ENCODE results near the gene RHO.

RHO gene

DNA sequence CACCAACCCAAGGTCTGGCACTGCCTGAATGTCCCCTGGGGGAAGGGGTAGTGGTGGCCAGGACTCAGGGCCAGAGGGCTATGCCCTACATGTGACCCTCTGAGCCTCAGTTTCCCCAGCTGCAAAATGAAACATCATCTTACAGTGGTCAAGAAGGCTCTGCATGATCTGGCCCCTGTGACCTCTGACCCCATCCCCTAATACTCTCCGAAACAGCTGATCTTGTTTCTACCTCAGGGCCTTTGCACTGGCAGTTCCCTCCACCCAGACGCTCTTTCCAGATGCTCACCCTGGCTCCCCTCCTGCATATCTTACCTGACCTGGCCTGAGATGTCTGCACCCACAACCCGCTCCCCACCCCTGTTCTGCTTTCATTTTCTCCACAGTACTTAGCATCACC lies 56.2 kb downstream of the RHO start:
- no peak for ATAC-seq
